ENCODE data around the gene CEP164. TPM values are rescaled to one million over a fixed set of nuclear protein-coding genes. Genes with fewer than 3 reads are reported as not detected.

The CEP164 gene
- total RNA-seq, 1 experiment from 2014 or later = 25.4 TPM

- no peaks in the 10 kb centered on the region for H3K9me3 Mint-ChIP-seq (ENCODE audit: low read depth, unreplicated experiment)
- intact Hi-C loops (cut with micrococcal nuclease; ENCODE audit: unreplicated experiment) = no loop called here
- no peaks in the 10 kb centered on the region for H3K27me3 Mint-ChIP-seq (ENCODE audit: unreplicated experiment)
- TF ChIP-seq CTCF (IDR thresholded peaks at IDR 0.05; ENCODE audit: unreplicated experiment) = no peak
- CTCF ChIA-PET = no interaction called here
- H3K27ac Mint-ChIP-seq (ENCODE audit: unreplicated experiment) = no peak overlapping the region
- H3K4me1 Mint-ChIP-seq (ENCODE audit: low read depth, unreplicated experiment) = no peaks in the 10 kb centered on the region
- DNase-seq = no peak
- no peaks in the 10 kb centered on the region for H3K36me3 Mint-ChIP-seq (ENCODE audit: insufficient read depth, unreplicated experiment)
- no peak overlapping the region for H3K4me3 Mint-ChIP-seq (ENCODE audit: low read depth, unreplicated experiment)
- BruUV-seq (replicated peaks) = no TSS peak
These were observed 58.3 kb downstream of the CEP164 start for GRCh38 chr11:117385906-117386305.

DNA sequence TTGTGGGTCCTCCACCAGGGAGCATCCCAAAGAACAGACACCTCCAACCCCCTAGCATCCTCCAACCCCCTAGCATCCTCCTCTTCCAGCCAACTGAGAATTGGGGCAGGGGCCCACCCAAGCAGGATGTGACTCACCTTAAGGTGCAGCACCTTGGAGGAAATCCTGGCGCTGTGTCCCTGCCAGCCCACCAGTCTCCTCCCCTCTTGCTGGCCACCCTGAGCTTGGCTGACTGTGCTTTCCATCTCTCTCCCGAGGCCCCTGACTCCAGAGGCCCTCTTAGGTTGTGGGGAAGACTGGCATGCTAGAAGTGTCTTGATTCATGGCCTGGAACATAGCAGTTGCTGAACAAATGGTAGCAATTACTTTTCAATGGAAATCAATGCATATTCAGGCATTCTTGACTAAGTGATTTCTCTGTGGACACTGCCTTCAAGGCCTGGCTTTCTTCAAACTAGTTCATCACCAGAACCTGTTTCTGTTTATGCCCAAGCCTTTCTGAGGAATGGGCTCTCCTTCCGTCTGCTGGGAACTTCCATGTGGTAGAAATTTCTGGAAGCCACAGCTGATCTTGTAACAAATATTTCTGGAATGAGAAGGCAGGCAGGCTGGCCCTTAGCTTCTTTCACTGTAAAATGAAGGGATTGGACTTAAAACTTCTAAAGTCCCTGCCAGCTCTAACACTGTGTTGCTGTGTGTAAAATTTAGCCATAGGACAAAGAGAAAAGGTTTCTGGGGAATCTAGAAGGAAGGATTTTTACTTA is 60.5 kb downstream of the CEP164 start:
- no peak for TF ChIP-seq CTCF (IDR thresholded peaks at IDR 0.05; ENCODE audit: unreplicated experiment)
- intact Hi-C loops (cut with micrococcal nuclease; ENCODE audit: unreplicated experiment) = no loop called here
- no TSS peak for BruUV-seq (replicated peaks)
- no peaks in the 10 kb centered on the region for H3K9me3 Mint-ChIP-seq (ENCODE audit: low read depth, unreplicated experiment)
- no peaks in the 10 kb centered on the region for H3K4me1 Mint-ChIP-seq (ENCODE audit: low read depth, unreplicated experiment)
- no peak for DNase-seq
- CTCF ChIA-PET = no interaction called here
- H3K27me3 Mint-ChIP-seq (ENCODE audit: unreplicated experiment) = no peaks in the 10 kb centered on the region
- no peak overlapping the region for H3K4me3 Mint-ChIP-seq (ENCODE audit: low read depth, unreplicated experiment)
- no peaks in the 10 kb centered on the region for H3K36me3 Mint-ChIP-seq (ENCODE audit: insufficient read depth, unreplicated experiment)
- no peak overlapping the region for H3K27ac Mint-ChIP-seq (ENCODE audit: unreplicated experiment)

- intact Hi-C loops (cut with micrococcal nuclease; ENCODE audit: unreplicated experiment) = no loop called here
- no TSS peak for BruUV-seq (replicated peaks)
These were observed 63.1 kb downstream of the CEP164 start for GRCh38 chr11:117390743-117391142.

DNA sequence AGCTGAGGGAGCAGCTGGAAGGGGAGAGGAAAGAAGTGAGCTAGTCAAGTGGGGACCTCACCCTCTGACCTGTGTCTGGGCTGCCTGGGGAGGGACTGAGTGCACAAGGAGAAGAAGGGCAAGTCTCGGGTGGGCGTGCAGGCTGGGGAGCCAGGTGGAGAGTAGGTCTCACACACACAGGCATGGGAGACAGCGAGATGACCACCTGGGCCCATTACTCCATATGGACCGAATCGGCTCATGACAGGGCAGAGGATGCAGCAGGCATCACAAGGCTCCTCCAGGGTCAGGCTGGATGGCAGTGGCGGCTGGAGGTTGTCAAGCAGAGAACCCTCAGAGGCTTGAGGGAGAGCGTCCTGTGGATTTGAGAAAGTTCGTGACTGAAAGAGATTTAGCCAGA is 63.5 kb downstream of the CEP164 start:
- no TSS peak for BruUV-seq (replicated peaks)
- Mint-ChIP-seq H3K36me3 (ENCODE audit: insufficient read depth, unreplicated experiment) (no peaks in the 10 kb centered on the region), H3K4me3 (ENCODE audit: low read depth, unreplicated experiment) (no peak overlapping the region), H3K27me3 (ENCODE audit: unreplicated experiment) (no peaks in the 10 kb centered on the region), H3K9me3 (ENCODE audit: low read depth, unreplicated experiment) (no peaks in the 10 kb centered on the region), H3K27ac (ENCODE audit: unreplicated experiment) (no peak overlapping the region), H3K4me1 (ENCODE audit: low read depth, unreplicated experiment) (no peaks in the 10 kb centered on the region)
- intact Hi-C loops (cut with micrococcal nuclease; ENCODE audit: unreplicated experiment) = no loop called here
- CTCF ChIA-PET = no interaction called here
- TF ChIP-seq CTCF (IDR thresholded peaks at IDR 0.05; ENCODE audit: unreplicated experiment) = no peak
- no peak for DNase-seq

More at GRCh38 chr11:117390743-117391142, 63.1 kb downstream of the CEP164 start:
- Mint-ChIP-seq H3K4me3 (ENCODE audit: low read depth, unreplicated experiment) (no peak overlapping the region), H3K27me3 (ENCODE audit: unreplicated experiment) (no peaks in the 10 kb centered on the region), H3K9me3 (ENCODE audit: low read depth, unreplicated experiment) (no peaks in the 10 kb centered on the region), H3K27ac (ENCODE audit: unreplicated experiment) (no peak overlapping the region), H3K36me3 (ENCODE audit: insufficient read depth, unreplicated experiment) (no peaks in the 10 kb centered on the region), H3K4me1 (ENCODE audit: low read depth, unreplicated experiment) (no peaks in the 10 kb centered on the region)
- no peak for DNase-seq
- CTCF ChIA-PET = no interaction called here
- no peak for TF ChIP-seq CTCF (IDR thresholded peaks at IDR 0.05; ENCODE audit: unreplicated experiment)
